CD4-positive, alpha-beta T cell treated with Interleukin-15 for 1 hour (primary cell): ENCODE measurements around the gene SIRT3.

Experiments used
- DNase-seq: peaks from one replicate; pipeline ENCODE4 v3.0.0-alpha.2; 2020

SIRT3 gene

DNA sequence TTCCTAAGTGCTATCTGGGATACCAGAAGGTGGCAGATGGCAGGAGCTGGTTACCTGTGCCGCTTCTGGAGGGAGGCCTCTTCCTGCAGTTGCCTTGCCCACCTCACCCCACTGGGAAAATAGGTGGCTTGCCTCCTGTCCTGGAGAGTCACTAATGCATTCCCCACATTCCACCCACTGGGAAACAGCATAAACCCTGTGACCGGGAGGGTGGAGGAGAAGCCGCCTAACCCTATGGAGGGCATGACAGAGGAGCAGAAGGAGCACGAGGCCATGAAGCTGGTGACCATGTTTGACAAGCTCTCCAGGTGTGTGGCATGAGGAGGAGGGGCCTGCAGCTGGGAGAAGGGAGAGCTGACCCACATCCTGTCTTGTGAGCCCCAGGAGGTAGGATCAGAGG, 23.0 kb downstream of the SIRT3 start:
- peak; percentile 11 for DNase-seq

DNA sequence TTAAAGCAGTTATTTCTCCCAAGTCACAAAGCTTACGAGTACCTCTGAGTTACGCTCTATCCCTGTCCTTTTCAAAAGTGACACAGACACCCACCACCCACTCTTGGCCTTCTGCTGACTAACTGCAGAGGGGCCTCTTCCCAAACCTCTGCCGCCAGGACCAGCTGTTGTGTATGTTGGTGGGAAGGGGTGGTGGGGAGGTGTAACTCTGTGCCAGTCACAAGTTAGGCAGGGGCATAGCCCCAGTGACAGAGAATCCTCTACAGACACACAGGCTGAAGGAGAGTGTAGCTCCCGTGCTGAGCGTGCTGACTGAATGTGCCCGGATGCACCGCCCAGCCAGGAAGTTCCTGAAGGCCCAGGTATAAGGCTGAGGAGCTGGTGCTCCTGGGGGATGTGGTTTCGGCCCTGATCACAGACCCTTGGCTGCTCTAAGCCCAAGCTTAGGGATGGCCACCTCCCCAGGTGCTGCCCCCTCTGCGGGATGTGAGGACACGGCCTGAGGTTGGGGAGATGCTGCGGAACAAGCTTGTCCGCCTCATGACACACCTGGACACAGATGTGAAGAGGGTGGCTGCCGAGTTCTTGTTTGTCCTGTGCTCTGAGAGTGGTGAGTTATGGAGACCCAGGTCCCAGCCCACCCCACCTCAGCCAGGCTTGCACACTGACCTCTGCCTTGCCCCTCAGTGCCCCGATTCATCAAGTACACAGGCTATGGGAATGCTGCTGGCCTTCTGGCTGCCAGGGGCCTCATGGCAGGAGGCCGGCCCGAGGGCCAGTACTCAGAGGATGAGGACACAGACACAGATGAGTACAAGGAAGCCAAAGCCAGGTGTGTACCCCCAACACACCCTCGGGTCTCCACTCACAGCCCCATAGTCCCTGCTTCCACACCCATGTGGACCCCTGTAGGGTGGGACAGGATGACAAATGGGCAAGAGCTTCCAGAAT, 23.7 kb downstream of the SIRT3 start:
- DNase-seq, result peak; percentile 12

DNA sequence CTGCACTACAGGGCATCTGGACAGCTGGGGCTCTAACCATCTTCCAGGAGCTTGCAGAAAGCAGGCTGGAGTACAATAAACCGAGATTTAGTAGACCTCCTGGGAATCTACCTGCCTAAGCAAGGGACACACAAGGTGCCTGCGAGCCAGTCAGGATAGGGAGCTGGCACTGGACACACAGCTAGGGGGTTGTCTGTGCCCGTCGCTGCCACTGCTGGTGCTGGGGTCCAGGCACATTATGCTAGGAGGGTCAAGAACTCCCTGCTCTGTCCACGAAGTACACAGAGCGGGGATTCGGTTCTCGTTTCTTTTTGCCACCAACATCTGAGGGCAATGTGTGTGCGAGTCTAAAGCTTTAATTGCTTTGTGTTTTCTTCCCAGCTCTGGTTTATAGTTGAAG, 24.4 kb downstream of the SIRT3 start:
- peak; percentile 13 for DNase-seq

DNA sequence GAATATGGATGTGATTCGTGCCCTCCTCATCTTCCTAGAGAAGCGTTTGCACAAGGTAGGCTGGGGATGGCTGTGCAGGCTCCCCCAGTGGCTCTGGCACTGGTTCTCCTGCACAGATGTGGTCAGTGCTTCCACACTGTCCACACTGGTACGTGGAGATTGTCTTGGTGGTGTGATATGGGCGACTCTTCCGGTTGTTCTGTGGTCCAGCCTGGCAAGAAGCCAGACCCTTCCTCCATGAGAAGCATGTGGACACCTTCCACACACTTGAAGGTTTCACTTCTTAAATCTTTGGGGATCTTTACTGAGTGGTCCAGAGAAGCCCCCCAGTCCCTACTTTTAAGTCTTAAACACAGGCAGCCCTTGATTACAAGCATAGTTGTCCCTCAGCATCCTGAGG, 24.8 kb downstream of the SIRT3 start:
- DNase-seq, result no peak

DNA sequence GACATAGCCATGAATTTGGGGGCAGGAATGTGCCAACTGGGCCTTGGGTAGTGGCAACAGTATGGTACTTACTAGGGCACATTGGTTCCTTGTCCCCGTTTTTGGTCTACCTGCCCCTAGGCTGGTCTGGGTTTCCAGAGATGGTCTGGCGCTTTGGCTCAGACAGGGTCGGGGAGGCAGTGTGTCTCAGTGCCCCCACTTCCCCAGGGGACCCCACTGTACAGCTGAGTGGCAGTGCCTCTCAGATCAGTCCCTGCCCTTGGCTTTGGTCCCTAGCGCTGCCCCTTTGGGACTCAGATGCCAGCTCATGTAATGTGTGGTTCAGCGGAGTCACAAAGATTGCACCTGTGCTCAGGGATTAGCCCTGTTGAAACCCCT, 25.4 kb downstream of the SIRT3 start:
- no peak for DNase-seq

DNA sequence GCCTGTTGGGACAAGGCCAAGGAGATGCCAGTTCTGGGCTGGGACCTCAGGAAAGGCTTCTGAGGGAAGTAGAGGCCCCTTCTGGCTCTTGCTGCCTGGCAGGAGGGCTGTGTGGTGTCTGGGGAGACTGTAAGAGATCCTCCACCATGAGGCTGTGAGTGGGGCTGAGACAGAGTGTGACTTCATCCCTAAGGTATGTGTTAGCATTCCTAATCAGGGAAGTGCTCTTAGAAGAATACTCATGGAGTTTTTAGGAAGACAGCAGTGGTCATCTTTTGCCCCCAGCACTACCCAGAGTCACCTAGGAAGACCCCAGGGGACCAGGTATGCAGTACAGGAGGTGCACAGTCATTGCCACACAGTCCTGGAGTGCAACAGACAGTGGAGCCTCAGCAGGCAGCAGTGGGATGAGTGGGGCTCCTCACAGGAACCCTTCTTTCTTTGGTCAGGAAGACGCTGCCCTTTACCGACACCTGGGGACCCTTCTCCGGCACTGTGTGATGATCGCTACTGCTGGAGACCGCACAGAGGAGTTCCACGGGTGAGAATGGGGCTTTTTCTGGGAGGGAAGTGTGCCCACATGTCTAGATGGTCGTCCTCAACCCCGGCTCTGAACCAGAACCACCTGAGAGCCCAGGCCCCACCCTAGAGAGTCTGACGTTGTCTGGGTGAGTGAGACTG, 25.9 kb downstream of the SIRT3 start:
- peak; percentile 12 for DNase-seq

DNA sequence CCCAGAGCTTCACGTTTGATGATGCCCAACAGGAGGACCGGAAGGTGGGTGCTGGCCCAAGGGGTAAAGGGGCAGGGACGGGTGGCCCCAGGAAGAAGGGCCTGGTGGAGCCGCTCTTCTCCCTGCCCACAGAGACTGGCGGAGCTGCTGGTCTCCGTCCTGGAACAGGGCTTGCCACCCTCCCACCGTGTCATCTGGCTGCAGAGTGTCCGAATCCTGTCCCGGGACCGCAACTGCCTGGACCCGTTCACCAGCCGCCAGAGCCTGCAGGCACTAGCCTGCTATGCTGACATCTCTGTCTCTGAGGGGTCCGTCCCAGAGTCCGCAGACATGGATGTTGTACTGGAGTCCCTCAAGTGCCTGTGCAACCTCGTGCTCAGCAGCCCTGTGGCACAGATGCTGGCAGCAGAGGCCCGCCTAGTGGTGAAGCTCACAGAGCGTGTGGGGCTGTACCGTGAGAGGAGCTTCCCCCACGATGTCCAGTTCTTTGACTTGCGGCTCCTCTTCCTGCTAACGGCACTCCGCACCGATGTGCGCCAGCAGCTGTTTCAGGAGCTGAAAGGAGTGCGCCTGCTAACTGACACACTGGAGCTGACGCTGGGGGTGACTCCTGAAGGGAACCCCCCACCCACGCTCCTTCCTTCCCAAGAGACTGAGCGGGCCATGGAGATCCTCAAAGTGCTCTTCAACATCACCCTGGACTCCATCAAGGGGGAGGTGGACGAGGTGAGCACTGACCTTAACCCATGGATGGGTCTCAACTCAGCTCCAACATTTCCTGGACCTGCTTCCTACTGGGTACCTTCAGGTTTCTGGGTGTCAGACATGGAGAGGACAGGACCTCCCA, 26.6 kb downstream of the SIRT3 start:
- peak; percentile 15 for DNase-seq

DNA sequence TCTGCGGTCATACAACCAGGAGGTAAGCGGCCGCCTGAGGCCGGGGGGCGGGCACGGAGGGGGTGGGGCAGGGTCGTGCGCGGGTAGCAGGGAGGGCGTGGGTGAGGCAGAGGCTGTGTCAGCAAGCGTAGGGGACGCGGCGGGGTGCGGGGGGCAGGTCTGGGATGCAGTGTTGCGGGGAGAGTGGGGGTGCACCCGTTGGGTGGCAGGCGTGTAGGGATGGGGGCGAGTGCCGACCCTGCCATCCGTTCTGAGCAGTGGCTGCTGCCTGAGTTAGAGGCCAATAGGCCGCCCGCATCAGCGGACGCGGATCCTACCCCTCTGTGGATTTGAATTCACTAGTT, 27.3 kb downstream of the SIRT3 start:
- no peak for DNase-seq

DNA sequence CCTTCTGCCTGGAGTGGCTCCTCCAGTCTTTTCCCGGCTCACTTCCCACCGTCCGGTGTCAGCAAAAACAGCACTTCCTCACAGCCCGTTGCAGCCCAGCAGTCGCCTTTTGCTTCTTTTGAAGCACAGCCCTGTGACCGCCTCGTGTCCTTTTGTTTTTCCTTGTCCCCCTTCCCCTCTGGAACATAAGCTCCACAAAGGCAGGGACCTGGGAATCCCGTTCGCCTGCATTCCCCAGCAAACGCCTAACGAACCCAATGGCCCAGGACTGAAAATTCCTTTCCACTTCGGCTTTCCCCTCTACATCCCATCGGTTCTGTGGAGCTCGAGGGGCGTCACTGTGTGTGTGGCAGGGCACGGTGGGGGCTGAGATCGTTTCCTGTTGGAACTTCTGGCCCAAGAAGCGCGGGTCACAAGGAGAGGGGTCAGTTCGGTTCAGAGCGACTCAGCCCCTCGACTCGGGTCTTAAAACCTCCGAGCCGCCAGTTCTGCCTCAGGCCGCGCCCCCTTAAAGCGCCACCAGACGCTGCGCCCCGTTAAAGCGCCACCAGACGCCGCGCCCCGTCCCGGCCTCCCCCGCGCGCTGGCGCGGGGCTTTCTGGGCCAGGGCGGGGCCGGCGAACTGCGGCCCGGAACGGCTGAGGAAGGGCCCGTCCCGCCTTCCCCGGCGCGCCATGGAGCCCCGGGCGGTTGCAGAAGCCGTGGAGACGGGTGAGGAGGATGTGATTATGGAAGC, 27.8 kb downstream of the SIRT3 start:
- peak; percentile 83 for DNase-seq

DNA sequence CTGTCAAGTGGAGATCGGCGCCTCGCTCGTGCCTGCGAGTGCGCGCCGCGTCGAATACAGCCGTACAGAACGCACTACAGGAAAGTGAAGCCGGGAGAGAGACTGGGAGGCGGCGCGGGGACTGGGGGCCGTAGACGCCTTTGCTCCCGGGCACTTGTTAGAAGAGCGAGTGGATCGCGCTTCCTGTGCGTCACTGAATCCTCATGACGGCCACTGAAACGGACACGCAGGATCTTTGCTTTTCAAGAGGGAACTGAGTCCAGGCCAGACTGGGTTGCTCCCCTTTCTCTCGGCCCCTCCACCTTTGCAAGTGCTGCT, 28.3 kb downstream of the SIRT3 start:
- peak; percentile 58 for DNase-seq

DNA sequence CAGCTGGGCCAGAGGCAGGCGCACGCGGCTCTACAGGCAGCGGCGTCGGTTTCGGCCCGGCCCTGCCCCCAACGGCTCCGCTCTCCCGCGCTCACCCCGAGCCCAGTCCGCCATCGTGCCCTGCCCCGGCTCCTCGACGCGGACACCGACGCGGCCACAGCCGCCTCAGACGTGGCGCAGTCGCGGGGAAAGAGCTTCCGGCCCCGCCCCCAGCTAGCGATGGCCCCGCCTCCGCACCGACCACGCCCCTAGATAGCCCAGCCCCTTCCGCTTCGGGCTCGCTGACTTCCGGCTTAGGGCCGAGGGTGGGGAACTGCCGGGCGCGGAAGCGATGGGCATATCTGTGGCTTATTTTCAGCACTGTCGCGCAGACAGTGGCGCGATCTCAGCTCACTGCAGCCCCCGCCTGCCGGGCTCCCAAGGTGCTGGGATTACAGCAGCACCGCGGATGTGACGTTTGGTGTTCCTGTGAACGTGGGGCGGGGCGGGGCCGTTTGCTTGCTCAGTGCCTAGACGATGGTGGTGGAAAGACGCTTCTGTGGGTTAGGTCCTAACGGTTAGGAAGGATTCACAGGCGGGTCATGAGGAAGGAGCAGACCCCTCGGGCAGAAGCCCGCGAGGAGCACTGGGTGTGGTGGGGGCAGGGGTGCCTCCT, 28.8 kb downstream of the SIRT3 start, which contains the start of the genes BET1L and RIC8A:
BET1L (minus strand) TSS at position 192 of the 655 bp plus-strand sequence; CDS start at position 114, 78 bp downstream.
RIC8A (plus strand) TSS at position 501 of the 655 bp plus-strand sequence. CDS start 1,147 bp downstream, outside the sequence.
- peak; percentile 99 for DNase-seq

DNA sequence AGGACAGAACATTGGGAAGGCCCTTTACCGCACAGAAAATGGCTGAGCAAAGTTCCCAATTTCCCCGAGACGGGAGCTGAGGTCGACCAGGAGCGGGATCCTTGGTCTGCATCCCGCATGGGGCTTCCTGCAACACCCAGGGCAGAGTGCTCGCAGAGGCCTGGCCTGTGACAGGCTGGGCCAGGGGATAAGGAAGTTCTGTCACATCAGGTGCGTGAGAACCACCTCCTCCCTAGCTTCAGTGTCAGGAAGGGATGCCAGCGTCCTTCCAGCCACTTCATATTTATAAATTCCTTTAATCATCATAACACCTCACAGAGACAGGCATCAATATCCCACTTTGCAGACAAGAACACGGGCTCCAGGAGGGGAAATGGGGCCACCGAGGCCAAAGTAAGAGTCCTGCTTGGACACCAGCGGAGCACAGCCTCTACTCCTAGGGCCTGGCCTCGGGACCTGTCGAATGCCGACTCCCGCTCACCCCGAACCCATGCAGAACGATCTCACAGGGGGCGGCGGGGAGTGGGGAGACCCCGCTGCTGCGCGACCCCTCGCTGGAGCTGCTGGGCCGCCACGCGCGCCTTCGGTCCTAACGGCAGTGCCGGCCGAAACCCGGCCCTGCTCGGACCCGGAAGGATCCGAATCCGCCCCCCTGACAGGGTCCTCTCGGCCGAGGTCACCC, 29.5 kb downstream of the SIRT3 start:
- DNase-seq, result peak; percentile 19

DNA sequence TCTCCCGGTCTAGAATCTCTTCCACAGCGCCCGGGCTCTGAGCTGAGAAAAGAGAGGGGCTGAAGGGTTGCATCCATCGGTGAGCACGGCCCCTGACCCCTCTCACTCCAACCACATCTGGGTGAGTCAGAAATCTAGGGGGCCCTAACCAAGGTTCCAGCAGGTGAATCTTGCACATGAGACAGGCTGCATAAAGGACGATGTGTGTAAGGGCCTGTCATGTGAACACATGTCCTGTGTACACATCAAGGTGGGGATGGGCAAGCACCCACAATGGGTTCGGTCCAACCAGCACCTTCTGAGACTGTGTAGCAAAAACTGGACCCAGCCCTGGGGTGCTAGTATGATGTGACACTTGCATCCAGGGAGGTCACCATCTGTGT, 30.1 kb downstream of the SIRT3 start:
- DNase-seq, result peak; percentile 7

DNA sequence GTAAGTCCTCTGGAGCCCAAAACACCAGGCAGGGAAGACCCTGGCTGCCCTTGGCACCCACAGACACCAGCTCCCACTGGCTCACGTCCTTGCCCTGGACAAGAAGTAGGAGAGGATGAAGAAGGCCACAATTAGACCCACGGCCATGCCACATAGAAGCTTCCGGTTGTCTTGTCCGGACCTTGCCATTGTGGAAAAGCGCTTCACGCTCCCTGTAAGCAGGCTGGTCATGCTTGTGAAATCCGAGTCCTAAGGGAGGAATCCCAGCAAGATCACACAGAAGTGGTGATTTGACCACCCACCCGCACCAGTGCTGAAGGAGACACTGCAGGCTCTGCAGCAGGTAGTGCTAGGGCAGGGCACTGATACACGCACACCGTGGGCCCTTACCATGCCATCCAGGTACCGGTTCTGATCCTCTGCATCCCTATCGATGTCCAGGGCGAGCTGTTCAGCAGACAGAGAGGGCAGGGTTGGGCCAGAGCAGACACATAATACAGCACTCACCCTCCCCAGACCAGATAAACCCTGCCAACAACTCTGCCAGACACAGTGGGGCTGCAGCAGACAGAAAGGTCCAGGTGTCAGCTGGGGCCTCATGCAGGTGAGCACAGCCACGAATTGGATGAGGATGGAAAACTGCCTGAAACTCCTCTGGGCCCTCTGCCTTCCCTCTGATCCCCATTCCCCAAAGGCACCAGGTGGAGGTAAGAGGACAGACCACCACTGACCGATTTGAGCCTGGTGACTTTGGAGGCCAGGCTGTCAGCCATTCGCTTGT, 30.7 kb downstream of the SIRT3 start:
- peak; percentile 12 for DNase-seq

DNA sequence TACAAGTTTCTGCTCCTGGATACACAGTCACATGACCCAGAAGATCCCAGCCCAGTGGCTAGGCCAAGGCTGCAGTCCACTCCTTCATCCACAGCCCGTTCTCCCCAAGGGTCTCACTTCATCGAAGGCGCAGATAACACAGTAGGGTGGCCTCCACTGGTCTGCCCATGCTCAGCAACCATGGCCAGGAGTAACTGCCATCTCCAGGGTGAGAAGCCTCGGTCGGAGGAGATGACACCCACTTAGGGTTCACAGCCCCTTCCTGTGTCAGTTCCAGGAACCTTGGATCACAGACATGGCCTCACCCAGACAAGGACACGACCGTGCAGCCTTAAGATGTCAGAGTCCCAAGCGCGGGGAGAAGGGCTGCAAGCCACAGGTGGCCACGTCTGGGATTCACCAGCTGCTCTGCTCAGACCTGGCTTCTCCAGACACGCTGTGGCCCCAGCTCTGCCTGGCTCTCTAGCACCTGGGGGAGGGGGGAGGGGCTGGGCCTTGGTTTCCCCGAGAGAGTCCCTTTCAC, 31.5 kb downstream of the SIRT3 start:
- DNase-seq, result peak; percentile 11

DNA sequence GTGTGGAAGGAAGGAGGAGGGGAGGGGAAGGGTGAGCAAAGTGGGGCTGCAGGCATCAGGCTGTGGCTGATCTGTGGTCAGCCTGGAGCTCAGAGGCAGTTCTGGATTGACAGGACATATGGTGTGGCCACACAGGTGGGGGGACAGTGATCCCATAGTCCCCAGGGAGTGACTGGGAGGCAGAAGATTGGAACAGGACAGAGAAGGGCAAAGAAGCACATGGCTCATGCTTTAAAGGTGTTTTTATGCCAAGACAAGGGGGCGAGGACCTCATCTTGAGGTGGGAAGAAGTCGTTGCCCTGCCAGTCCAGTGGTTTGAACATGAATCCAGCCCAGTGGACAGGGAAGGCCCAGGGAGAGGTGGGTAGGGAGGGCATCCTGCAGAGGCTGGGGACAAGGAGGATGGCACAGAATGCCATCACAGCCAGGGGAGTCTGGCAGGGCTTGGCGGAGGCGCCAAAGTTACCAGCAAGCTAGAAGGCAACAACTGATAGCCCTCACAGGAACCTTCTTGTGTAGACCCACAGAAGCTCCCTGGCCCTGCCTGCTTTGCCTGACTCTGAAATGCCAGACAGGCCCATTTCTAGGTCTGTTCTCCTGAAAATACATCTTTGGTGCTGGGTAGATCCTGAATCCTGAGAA, 32.1 kb downstream of the SIRT3 start:
- peak; percentile 10 for DNase-seq

DNA sequence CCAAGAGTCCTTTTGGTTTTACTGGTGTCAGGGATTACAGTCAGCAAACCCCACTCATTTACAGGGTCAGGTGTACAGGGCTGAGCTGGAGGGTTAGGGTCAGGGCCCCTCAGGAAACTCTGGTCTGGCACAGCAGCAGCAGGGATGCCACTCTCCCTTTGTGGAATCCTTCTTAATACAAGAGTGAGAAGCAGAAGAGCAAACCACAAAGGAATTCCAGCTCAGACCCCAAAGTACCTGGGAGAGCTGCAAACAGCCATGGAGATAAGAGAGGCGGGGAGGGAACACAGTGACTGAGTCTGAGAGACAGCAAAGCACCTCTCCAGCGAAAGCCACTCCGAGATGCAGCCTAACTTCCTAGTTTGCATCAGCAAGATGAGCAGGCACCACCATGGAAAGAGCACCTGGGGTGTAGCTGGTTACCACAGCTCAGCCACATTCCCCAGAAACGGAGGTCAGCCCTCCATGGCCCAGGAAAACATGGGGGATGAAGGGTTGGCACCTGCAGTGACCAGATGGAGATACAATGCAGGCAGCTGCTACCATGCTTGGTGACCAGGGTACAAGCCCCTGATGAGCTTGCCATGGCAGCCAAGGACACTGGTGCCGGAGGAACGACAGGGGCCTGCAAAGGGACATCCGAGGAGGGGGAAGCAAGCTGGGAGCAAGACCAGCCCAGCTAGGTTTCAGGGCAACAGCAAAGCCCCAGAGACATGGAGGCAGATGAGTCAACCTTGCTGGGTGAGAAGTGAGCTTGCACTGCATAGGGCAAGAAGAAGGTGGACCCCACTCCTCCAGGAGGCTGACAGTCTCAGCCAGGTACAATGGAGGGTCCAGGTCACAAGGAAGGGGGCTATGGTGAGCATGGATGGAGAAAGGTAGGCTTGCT, 32.8 kb downstream of the SIRT3 start:
- peak; percentile 14 for DNase-seq

DNA sequence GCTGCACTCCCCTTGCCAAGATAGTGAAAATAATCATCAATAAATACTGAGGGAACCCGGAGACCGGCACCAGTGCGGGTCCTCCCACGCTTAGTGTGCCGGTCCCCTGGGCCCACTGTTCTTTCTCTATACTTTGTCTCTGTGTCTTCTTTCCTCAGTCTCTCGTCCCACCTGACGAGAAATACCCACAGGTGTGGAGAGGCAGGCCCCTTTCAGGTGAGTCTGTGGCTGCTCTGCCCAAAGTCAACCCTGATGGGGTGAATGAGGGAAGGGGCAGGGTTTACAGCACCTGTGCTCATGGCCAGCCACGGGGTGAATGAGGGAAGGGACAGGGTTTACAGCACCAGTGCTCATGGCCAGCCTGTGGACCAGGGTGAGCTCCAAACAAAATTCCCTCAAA, 33.7 kb downstream of the SIRT3 start:
- DNase-seq, result peak; percentile 14

DNA sequence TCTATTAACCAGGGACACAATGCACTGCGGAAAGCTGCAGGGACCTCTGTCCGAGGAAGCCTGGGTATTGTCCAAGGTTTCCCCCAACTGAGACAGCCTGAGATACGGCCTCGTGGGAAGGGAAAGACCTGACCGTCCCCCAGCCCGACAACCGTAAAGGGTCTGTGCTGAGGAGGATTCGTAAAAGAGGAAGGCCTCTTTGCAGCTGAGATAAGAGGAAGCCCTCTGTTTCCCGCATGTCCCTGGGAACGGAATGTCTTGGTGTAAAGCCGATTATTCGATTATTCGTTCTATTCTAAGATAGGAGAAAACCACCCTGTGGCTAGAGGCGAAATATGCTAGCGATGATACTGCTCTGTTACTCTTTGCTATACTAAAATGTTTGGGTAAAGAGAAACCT, 34.2 kb downstream of the SIRT3 start:
- peak; percentile 14 for DNase-seq
